A172 (cell line): ENCODE results near the gene MPIG6B. TPM values are rescaled to one million over a fixed set of nuclear protein-coding genes. Genes with fewer than 3 reads are reported as not detected.

Experiments
- DNase-seq: peaks from one replicate; pipeline ENCODE4 v3.0.0-alpha.2; 2015; ENCODE audit warnings: low spot score
- total RNA-seq: library from RNA; depleted of rRNA; stranded (reverse); fragments of >200 nt; shearing (Covaris generic); gene quantifications from 2 replicates; pipeline ENCODE4 v1.2.3, GENCODE V29; 2014

Gene MPIG6B
- total RNA-seq, 1 experiment from 2014 or later = not detected

GRCh38 chr6:31721351-31722020, 1.7 kb upstream of the MPIG6B start, which contains the start of gene LY6G6C:
Gene LY6G6C (minus strand): TSS chr6:31721746. CDS start chr6:31721679, 67 bp downstream.
- no peak for DNase-seq

- no peak for DNase-seq
Observed at GRCh38 chr6:31722173-31722572, 1.0 kb upstream of the MPIG6B start.

- no peak for DNase-seq
Observed at GRCh38 chr6:31723980-31724691, 963 bp downstream of the MPIG6B start.

- no peak for DNase-seq
Observed at GRCh38 chr6:31725502-31726350, 2.6 kb downstream of the MPIG6B start.

GRCh38 chr6:31727034-31727716, 4.0 kb downstream of the MPIG6B start:
- DNase-seq = no peak

- DNase-seq = no peak
Observed at GRCh38 chr6:31727717-31728671, 4.8 kb downstream of the MPIG6B start.

GRCh38 chr6:31728767-31729514, 5.8 kb downstream of the MPIG6B start, which contains the start of gene DDAH2:
Gene DDAH2 (minus strand): TSS chr6:31729299. CDS start chr6:31729161, 138 bp downstream.
- no peak for DNase-seq

DNA sequence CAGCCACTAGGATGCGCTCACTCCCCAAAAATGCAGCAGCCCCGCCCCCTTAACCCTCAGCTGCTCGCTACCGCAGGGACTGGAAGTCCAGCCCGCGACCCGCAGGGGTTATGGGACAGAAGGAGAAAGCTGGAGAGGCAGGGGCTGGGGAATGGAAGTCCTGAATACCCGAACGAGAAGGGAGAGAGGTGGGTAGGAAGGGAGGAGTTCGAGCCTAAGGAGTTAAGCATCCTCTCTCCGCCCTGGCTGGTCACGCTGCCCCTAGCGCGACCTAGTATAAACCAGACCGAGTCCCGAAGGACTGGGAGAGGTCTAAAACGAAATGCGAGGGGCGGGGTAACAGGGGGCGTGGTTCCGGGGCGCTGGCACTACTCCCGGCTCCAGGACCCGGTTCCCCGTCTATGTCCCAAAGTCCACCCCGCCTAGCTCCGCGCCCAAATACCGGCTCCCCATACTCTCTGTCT, 6.4 kb downstream of the MPIG6B start:
- DNase-seq = peak; percentile 87

DNA sequence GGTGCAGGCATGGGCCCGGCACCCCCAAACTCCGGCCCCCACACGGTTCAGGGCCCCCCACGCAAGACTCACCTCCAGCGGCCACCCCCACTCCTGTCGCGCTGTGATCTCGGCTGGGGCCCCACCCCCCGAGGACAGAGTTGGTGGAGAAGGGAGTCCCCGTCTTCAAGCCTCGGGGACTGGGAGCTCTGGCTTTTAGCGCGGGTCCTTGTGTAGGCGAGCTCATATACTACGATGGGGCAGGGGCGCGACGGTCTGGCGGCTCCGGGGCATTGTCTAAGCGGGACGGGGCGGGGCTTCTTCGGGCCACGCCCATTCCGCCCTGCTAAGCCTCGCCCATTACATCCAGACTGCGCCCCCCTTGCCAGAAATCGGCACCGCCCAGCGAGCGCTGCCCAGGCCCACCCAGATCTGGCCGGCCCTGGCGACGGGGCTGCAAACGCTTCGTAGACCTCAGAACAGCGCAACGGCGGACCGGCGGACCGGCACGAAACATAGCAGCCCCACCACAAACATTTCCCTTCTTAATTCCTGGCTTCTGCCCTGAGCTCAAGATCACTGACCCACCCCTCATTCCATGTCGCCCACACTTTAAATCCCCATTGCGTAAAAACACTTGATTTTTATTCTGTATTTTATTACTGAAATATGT, 6.9 kb downstream of the MPIG6B start:
- peak; percentile 87 for DNase-seq

- no peak for DNase-seq
Observed at GRCh38 chr6:31730631-31731086, 7.5 kb downstream of the MPIG6B start.

- no peak for DNase-seq
Observed at GRCh38 chr6:31732029-31732428, 8.9 kb downstream of the MPIG6B start.

DNA sequence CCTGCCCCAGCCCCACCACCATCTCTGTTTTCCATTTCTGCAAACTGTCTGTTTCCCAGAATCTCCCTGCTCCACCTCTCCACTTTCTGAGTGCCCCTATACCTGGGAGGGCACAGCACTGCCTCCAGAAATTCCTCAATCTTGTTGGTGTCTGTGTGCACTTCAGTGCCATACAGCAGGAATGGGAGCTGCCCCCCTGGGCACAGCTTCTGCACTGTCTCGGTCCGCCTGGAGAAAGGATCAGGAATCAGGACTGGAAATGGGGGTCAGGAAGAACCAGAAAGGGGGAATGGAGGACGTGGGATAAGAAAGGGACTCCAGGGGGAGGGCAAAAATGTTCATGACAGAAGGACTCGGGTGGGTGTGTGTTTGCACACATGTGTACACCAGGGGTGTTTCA, 10.6 kb downstream of the MPIG6B start:
- no peak for DNase-seq

- no peak for DNase-seq
Observed at GRCh38 chr6:31734247-31734820, 11.2 kb downstream of the MPIG6B start.

GRCh38 chr6:31734821-31735406, 11.7 kb downstream of the MPIG6B start:
- DNase-seq = peak; percentile 89

DNA sequence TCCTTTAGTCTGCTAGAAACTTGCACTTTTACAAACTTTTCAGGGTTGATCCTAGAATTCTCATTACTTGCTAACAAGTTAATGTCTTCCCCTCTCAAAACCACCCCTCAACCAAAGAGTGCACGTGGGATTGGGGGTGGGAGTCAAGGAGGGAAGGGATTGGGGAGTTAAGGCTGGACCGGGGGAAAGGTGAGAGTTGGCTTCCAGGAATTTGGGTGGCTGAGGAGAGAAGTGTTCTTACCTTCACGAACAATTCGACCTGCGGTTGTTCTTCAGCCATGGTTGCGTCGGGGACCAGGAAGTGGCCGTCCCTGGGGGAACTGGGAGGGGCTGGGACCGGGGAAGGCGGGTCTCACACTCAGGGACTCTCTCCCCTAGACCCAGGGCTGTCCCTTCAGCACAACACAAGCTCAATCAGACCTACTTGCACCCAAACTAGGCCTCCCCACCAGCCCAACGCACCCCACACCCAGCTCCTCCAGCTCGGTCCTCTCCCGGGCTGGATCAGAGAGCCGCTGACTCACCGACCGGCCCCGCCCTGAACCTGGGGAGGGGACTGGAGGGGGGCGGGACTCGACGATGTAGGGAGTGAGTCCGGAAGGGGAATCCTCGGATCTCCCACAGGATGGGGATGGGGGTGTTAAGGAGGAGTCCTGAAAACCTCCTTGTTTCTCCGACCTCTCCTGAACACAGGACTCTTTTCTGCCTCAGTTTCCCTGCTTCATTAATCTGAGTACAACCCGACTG, 13.0 kb downstream of the MPIG6B start, which contains the start of gene CLIC1:
Gene CLIC1, minus strand, starts transcription at position 510 of the 747 bp plus-strand sequence. Its CDS starts 230 bp downstream, at position 280.
- peak; percentile 86 for DNase-seq

DNA sequence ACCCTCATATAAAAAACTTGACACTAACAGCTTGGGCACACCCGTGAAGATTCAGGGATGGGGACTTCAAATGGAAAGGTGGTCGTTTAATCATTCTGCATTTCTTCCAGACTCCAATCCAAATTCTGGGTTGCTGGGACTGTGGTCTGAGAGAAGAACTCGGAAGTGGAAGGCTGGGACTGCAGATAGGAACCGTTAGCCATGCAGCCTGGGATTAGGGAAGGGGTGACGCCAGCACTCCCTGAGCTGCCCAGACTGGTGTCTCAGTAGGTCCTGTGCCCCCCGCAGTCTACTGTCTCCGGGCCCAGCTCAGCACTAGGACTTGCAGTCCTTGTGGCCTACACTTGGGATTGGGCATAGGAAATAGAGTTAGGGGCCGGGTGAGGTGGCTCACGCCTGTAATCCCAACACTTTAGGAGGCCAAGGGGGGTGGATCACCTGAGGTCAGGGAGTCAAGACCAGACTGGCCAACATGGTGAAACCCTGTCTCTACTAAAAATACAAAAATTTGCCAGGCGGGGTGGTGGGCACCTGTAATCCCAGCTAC, 13.7 kb downstream of the MPIG6B start:
- no peak for DNase-seq
